ENCODE results near the gene NABP2.

DNA sequence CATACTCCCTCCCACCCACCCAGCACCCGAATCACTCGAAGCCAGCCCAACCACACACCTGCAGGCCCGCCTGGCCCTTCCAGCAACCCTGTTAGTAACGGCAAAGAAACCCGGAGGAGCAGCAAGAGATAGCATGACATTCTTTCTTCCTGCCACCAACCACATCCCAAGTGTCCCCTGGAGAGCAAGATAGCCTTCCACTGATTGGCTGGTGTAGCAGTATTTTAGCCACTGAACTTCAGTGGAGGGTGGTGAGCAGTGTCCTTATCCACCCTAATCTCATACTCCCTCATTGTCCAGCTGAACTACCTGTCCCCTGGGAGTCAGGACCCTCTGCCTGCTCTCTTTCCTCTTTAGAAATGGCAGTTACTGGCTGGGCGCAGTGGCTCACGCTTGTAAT is 4.9 kb downstream of the NABP2 start:
- TF ChIP-seq, protein P1, sequence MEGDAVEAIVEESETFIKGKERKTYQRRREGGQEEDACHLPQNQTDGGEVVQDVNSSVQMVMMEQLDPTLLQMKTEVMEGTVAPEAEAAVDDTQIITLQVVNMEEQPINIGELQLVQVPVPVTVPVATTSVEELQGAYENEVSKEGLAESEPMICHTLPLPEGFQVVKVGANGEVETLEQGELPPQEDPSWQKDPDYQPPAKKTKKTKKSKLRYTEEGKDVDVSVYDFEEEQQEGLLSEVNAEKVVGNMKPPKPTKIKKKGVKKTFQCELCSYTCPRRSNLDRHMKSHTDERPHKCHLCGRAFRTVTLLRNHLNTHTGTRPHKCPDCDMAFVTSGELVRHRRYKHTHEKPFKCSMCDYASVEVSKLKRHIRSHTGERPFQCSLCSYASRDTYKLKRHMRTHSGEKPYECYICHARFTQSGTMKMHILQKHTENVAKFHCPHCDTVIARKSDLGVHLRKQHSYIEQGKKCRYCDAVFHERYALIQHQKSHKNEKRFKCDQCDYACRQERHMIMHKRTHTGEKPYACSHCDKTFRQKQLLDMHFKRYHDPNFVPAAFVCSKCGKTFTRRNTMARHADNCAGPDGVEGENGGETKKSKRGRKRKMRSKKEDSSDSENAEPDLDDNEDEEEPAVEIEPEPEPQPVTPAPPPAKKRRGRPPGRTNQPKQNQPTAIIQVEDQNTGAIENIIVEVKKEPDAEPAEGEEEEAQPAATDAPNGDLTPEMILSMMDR (IDR thresholded peaks at IDR 0.05): no peak
- TF ChIP-seq POLR2A (IDR thresholded peaks at IDR 0.05): no peak
